ENCODE data around the gene ARHGAP31.

- TF ChIP-seq CTCF (IDR thresholded peaks at IDR 0.05), result no peak
- TF ChIP-seq POLR2A (IDR thresholded peaks at IDR 0.05), result no peak
Measured at GRCh38 chr3:119378259-119378803, 84.1 kb downstream of the ARHGAP31 start.
